ENCODE results near the gene IL1RAPL2. TPM values are rescaled to one million over a fixed set of nuclear protein-coding genes. Genes with fewer than 3 reads are reported as not detected.

IL1RAPL2 gene
- total and polyA plus RNA-seq, 2 of the 4 experiments (the other 2 are of a cell fraction): 0.03 TPM; not detected in 1

- dilution Hi-C loops (cut with HindIII; ENCODE audit: low sequenced_read_pairs, unreplicated experiment): no loop called here
- no peak overlapping the region for H3K27ac ChIP-seq (ENCODE audit: insufficient read depth, low read length)
- H2BK120ac ChIP-seq (ENCODE audit: low read depth, low read length): no peak overlapping the region
- no peaks in the 10 kb centered on the region for H3K9me1 ChIP-seq (ENCODE audit: insufficient read depth, low read length)
- DNase-seq: no peak
- no peaks in the 10 kb centered on the region for H3K79me1 ChIP-seq (ENCODE audit: low read depth in 1 of 2, low read length in 2 of 2)
- H4K5ac ChIP-seq (ENCODE audit: low read depth, low read length): no peak overlapping the region
- no peak overlapping the region for H3K56ac ChIP-seq (ENCODE audit: extremely low read depth, insufficient read depth, low read length)
- H4K20me1 ChIP-seq (ENCODE audit: insufficient read depth, low read length): no peaks in the 10 kb centered on the region
- no peaks in the 10 kb centered on the region for H3K36me3 ChIP-seq (ENCODE audit: control insufficient read depth, insufficient read depth, low read length)
- no peak for TF ChIP-seq FOS (IDR thresholded peaks at IDR 0.05; ENCODE audit: low read depth, low read length)
- TF ChIP-seq CTCF (conservative IDR thresholded peaks at IDR 0.05; ENCODE audit: low read depth, low read length): no peak
- TF ChIP-seq CEBPB (IDR thresholded peaks at IDR 0.05; ENCODE audit: low read depth, low read length): no peak
- no peak for TF ChIP-seq MXI1 (IDR thresholded peaks at IDR 0.05; ENCODE audit: borderline replicate concordance, low read depth, low read length)
- TF ChIP-seq MAZ (IDR thresholded peaks at IDR 0.05; ENCODE audit: borderline replicate concordance, low read depth, low read length): no peak
- TF ChIP-seq POLR2A (IDR thresholded peaks at IDR 0.05; ENCODE audit: low read depth, low read length): no peak
- H2BK15ac ChIP-seq (ENCODE audit: low read depth, low read length): no peak overlapping the region
- H3K9ac ChIP-seq (ENCODE audit: low read depth, low read length): no peak overlapping the region
- H2BK5ac ChIP-seq (ENCODE audit: low read depth, low read length, poor library complexity, severe bottlenecking): no peak overlapping the region
- no peak overlapping the region for H3K4ac ChIP-seq (ENCODE audit: low read depth, low read length)
- no TSS peak for BruUV-seq (replicated peaks)
- H3K18ac ChIP-seq (ENCODE audit: low read depth, low read length): no peak overlapping the region
- H3K4me2 ChIP-seq (ENCODE audit: low read depth, low read length): no peak overlapping the region
- no peak overlapping the region for H3K4me3 ChIP-seq (ENCODE audit: insufficient read depth, low read depth, low read length)
- ATAC-seq (ENCODE audit: low read depth): no peak
- ChIA-PET CTCF (no interaction called here), POLR2A (ENCODE audit: unreplicated experiment) (no interaction called here)
- no peak overlapping the region for H4K8ac ChIP-seq (ENCODE audit: low read depth in 2 of 2, low read length in 2 of 2)
- no peak overlapping the region for H2BK20ac ChIP-seq (ENCODE audit: low read depth, low read length)
- no peak overlapping the region for H2AK5ac ChIP-seq (ENCODE audit: low read depth, low read length)
- H2AFZ ChIP-seq (replicated peaks; ENCODE audit: low read length, poor library complexity): no peak overlapping the region
- in situ Hi-C loops (cut with MboI; ENCODE audit: low sequenced_read_pairs): no loop called here
- no peak overlapping the region for H3K23ac ChIP-seq (ENCODE audit: low read depth, low read length)
- H2AK9ac ChIP-seq (replicated peaks; ENCODE audit: low read depth, low read length, poor library complexity): no peak overlapping the region
- H3K9me3 ChIP-seq (ENCODE audit: control insufficient read depth, insufficient read depth, low read length): no peaks in the 10 kb centered on the region
- H3K27me3 ChIP-seq (ENCODE audit: control insufficient read depth, insufficient read depth, low read length): no peaks in the 10 kb centered on the region
- intact Hi-C loops (cut with micrococcal nuclease): no loop called here
- H3K14ac ChIP-seq (replicated peaks; ENCODE audit: low read depth, low read length): no peak overlapping the region
- no peak overlapping the region for H4K91ac ChIP-seq (ENCODE audit: insufficient read depth, low read depth, low read length)
- H3K4me1 ChIP-seq (ENCODE audit: control insufficient read depth, insufficient read depth, low read length): no peaks in the 10 kb centered on the region
Observed at GRCh38 chrX:105349476-105349875, 783.5 kb downstream of the IL1RAPL2 start.
